ENCODE data around the gene MFAP1.
"Not testable (repeated sequence)": the region's sequence is repeated elsewhere in the genome, so short reads cannot be mapped to it uniquely, and the experiment has no call there.

The MFAP1 gene

GRCh38 chr15:43815064-43815463, 9.4 kb downstream of the MFAP1 start:
- DNase-seq (ENCODE audit: low read depth) = not testable (repeated sequence)

- DNase-seq (ENCODE audit: low read depth) = no peak
Measured at GRCh38 chr15:43808960-43809678, 15.4 kb downstream of the MFAP1 start.

DNA sequence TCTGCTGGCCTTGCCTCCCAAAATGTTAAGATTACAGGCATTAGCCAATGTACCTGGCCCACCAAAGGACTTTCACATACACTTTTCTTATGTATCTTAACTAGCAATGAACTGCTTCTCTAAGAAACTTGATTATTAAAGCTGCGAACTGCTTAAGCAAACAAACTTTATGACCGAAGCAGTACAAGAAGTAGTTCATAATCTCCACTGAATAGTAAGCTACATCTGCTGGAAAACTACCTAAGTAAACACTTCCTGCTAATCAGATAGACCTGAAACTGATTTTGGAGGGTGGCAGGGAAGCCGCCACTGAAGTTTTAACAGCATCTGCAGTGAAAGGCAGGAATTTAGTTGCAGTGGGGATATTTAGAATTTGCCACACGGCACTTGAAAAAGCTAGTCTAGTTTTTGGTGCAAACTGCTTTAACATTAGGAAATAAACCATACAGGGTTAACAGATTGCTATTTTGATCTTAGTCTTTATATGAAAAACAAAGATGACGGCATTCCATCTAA, 16.0 kb downstream of the MFAP1 start:
- DNase-seq (ENCODE audit: low read depth) = no peak

GRCh38 chr15:43802676-43803075, 21.8 kb downstream of the MFAP1 start:
- not testable (repeated sequence) for DNase-seq (ENCODE audit: low read depth)

DNA sequence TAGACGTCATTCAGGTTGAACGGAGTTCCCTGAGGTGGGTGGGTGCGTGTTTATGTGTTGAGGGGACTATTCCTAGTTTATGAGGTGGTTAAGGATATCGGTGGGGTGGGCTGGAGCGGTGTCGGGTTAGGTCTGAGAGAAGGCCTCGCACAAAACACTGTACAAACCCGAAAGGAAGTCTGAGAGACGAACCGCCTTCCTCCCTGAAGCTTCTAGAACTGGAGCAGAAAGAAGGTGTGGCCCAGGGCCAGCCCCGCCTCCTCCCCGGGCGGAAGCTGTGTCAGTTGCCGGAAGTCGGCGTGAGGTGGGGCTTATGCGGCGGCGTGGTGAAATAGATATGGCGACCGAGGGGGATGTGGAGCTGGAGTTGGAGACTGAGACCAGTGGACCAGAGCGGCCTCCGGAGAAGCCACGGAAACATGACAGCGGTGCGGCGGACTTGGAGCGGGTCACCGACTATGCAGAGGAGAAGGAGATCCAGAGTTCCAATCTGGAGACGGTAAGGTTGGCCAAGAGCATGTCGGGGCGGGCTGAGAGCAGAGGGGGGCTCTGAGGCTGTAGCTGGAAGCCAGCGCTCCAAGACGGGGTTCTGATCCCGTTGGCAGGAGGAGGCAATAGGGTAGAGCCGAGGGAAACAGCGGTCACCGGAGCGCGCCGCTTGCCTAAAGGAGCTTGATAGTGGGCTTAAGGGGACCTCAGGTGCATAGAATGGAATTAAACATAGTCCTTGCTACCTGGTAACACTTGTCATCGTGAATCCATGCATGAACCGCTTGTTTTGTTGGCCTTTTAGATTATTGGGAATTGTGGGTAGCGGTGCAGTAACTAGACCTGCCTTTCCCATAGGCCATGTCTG, 24.0 kb downstream of the MFAP1 start, which contains the start of gene HYPK:
Gene HYPK, plus strand, starts transcription at position 314 of the 856 bp plus-strand sequence. Its CDS starts 24 bp downstream, at position 338.
- no peak for DNase-seq (ENCODE audit: low read depth)

DNA sequence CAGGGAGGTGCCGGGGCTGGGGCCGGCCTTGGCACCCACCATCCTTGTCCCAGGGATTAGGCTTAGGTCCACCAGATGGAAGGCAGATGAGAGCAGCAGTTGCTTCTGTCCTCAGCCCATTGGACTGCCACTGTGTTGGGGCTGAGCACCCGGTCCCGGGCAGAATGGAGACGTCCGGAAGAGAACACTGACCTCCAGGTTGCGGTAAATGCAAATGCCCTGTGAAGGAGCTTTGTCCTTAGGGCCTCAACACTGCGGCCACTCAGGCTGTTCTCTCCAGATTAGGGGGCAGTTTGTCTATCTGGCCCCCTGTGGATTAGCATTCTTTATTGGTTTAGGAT, 24.6 kb downstream of the MFAP1 start, which contains the start of gene SERINC4:
Gene SERINC4, minus strand, starts transcription at position 276 of the 341 bp plus-strand sequence. Its CDS starts 234 bp downstream, at position 42.
- DNase-seq (ENCODE audit: low read depth) = no peak

DNA sequence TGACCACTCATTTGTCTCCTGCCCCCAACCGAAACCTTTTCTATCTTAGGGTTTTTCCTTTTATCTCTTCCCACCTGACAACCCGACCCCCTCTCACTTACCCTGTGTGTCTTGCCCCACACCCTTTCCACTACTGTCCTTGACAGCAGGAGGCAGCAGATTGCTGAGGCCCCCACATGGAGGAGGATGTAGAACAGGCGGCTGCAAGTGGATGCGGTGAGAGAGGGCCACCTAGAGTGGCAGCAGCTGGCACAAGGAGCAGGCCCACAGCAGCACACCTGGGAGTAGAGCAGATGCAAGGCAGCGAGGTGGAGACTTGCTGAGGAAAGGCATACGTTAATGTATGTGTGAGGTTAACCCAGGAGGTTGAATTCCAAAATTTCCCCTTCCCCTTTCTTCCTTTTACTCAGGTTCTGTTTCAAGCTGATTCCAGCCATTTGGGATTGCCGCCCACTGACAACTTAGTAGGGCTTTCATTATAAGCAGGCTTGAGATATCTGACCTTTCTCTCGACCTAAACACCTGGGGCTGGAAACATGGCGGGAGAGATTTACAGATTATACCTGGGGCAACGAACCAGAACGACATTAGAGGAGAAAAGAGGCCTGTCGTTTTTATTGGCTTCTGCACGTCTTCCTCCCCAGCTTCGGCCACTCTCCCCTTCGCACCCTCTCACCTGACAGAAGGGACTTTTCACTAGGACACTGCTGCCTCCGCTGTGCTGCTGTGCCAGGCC, 25.1 kb downstream of the MFAP1 start:
- no peak for DNase-seq (ENCODE audit: low read depth)

DNA sequence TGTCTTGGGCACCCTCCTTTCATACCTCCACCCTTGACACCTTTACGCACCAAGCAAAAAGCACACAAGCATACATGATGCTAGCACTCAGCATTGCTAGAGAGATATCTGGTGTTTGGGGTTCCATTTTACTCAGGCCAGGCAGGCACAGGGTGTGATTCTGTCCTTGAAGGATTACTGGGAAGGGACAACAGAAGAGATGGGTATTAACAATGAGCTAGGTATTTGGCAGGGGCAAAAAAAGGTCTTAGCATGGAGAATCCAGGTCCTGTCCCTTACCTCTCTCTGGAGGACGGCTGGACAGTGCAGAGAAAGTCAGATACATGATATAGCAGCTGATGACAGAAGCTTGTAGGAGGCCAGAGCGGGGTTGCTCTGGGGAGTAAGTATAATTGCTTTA, 27.9 kb downstream of the MFAP1 start:
- DNase-seq (ENCODE audit: low read depth) = no peak

DNA sequence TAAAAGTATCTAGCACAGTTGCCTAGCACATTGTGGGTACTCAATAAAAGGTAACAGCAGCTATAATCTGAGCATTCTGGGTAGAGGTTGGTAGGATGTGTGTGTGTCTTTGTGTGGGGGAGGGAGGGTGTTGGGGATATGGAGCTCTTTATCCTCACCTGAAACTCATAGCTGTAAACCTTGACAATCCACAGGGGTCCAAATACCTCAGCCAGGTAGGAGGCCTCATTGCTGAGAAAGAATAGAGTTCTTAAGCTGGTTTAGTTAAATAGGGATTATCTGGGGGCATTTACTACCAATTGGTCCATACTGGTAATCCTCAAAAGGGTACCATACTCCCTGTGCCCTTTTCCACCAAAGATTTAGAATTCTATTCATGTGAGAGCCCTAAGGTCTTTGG, 28.5 kb downstream of the MFAP1 start:
- no peak for DNase-seq (ENCODE audit: low read depth)

GRCh38 chr15:43795197-43795596, 29.3 kb downstream of the MFAP1 start:
- no peak for DNase-seq (ENCODE audit: low read depth)

- no peak for DNase-seq (ENCODE audit: low read depth)
Measured at GRCh38 chr15:43794269-43795037, 30.0 kb downstream of the MFAP1 start.

DNA sequence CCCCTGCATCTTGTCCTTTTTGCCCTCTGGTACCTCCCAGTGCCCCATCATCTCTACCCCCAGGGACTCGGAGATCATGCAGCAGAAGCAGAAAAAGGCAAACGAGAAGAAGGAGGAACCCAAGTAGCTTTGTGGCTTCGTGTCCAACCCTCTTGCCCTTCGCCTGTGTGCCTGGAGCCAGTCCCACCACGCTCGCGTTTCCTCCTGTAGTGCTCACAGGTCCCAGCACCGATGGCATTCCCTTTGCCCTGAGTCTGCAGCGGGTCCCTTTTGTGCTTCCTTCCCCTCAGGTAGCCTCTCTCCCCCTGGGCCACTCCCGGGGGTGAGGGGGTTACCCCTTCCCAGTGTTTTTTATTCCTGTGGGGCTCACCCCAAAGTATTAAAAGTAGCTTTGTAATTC, 30.8 kb downstream of the MFAP1 start:
- DNase-seq (ENCODE audit: low read depth) = no peak

- no peak for DNase-seq (ENCODE audit: low read depth)
Measured at GRCh38 chr15:43792761-43793476, 31.6 kb downstream of the MFAP1 start.

DNA sequence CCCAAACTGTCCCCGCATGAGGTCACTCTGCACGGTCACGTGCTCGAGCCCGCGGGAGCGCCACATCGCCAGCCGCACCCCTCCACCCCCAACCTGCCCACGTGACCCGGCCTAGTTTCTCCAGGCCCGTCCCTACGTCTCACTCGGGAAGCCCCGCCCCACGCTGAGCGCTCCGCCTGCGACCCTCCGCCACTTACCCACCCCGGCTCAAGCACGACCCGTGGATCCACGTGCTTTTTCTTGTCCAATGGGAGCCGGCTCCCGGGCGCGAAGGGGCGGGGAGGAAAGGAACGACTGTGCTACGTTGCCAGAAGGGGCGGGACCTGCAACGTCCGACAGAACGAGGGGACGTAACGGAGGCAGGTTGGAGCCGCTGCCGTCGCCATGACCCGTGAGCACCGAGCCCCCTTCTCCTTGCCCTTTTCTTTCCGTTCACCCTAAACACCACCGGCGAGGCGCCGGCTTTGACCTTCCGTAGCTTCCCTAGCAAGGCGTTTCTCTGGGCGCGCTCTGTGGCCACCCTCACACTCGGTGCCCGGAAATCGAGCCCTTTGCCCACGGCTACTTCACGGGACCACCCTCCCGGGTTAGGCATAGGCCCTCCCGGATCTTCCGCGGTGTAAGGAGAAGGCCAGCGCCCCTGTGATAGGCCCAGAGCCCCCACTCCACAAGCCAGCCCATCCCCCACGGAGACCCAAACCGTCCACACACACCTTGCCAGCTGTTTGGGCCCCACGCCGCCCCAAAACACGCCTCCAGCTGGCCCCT, 32.3 kb downstream of the MFAP1 start, which contains the start of gene SERF2:
Gene SERF2, plus strand, starts transcription at position 328 of the 768 bp plus-strand sequence. Its CDS starts 57 bp downstream, at position 385.
- peak; percentile 97 for DNase-seq (ENCODE audit: low read depth)

- DNase-seq (ENCODE audit: low read depth) = no peak
Measured at GRCh38 chr15:43789409-43789808, 35.1 kb downstream of the MFAP1 start.

GRCh38 chr15:43779016-43779415, 45.5 kb downstream of the MFAP1 start:
- no peak for DNase-seq (ENCODE audit: low read depth)

- DNase-seq (ENCODE audit: low read depth) = no peak
Measured at GRCh38 chr15:43777267-43777914, 47.1 kb downstream of the MFAP1 start.

DNA sequence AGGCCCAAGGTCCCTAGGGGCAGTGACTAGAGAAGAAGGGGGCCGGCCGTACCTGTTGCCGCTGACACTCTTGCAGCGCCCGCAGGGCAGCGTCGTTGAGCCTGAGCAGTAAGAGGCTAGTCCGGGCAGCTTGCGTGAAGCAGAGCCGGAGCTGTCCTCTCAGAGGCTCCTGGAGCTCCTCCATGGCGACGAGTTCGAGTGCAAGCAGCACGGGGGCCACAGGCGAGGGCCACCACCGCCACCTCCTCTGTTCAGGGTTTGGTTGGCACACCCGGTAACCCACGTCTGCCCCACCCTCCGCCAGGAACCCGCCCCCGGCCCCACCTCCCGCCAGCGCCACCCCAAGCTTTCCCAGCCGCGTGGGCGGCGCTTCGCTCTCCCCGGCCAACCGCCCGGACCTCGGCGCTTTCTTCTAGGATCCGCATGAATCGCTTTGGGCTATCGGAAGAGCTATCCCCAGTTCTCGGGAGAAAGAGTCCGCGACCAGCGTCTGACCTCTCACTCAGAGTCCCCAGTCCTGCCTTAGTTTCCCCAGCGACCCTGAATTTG, 47.7 kb downstream of the MFAP1 start, which contains the start of gene ELL3:
Gene ELL3, minus strand, starts transcription at position 249 of the 549 bp plus-strand sequence. Its CDS starts 65 bp downstream, at position 184.
- no peak for DNase-seq (ENCODE audit: low read depth)

Data from non-pigmented ciliary epithelial cell (primary cell).